SU-DHL-6 (cell line): Measurements from ENCODE around the gene LMO7.

Experiments
- H2AFZ ChIP-seq: fragments of 200-600 bp; sonication (generic); 2 replicates; pipeline ENCODE4 v1.6.1; 2014; ENCODE audit warnings: low read depth, mild to moderate bottlenecking, moderate library complexity, mixed read lengths, antibody characterized with exemption, low read length; ENCODE audit not compliant: severe bottlenecking
- H3F3A ChIP-seq: fragments of 200-600 bp; shearing (Covaris generic); 2 replicates; pipeline ENCODE4 v1.6.0; 2016; ENCODE audit warnings: antibody characterized with exemption, mild to moderate bottlenecking; ENCODE audit not compliant: insufficient read depth
- H3K27ac ChIP-seq: fragments of 200-600 bp; sonication (generic); 2 replicates; pipeline ENCODE4 v1.5.1; 2016; ENCODE audit warnings: low read depth, mild to moderate bottlenecking, low read length, moderate library complexity, mixed read lengths
- H3K27me3 ChIP-seq: fragments of 200-600 bp; sonication (generic), shearing (Covaris generic); 2 replicates; pipeline ENCODE4 v1.6.0; 2014; ENCODE audit warnings: mild to moderate bottlenecking, low read length
- H3K36me3 ChIP-seq: fragments of 200-600 bp; sonication (generic); 2 replicates; pipeline ENCODE4 v1.6.1; 2014; ENCODE audit warnings: mild to moderate bottlenecking, low read length, mixed read lengths
- H3K4me2 ChIP-seq: fragments of 300-600, 200-600 bp; shearing (Covaris generic), sonication (generic); 2 replicates; pipeline ENCODE4 v1.6.0; 2014; ENCODE audit warnings: low read length, low read depth, mild to moderate bottlenecking; ENCODE audit not compliant: poor library complexity, severe bottlenecking
- H3K4me3 ChIP-seq: fragments of 200-600 bp; sonication (generic); 2 replicates; pipeline ENCODE4 v1.5.1; 2014; ENCODE audit warnings: antibody characterized with exemption, low read length, mild to moderate bottlenecking, mixed read lengths; ENCODE audit not compliant: insufficient read depth, poor library complexity, severe bottlenecking
- H3K79me2 ChIP-seq: fragments of 200-600 bp; sonication (generic); 2 replicates; pipeline ENCODE4 v1.6.1; 2014; ENCODE audit warnings: mild to moderate bottlenecking, low read length, moderate library complexity; ENCODE audit not compliant: insufficient read depth
- H3K9ac ChIP-seq: fragments of 200-600 bp; sonication (generic); 2 replicates; pipeline ENCODE4 v1.7.0; 2014; ENCODE audit warnings: mild to moderate bottlenecking, low read length
- H3K9me2 ChIP-seq: fragments of 200-600 bp; sonication (generic); replicated peaks from 2 replicates; pipeline ENCODE4 v1.6.1; 2014; ENCODE audit warnings: low read length; ENCODE audit not compliant: insufficient read depth
- H3K9me3 ChIP-seq: fragments of 200-600 bp; sonication (generic); 2 replicates; pipeline ENCODE4 v1.6.1; 2014; ENCODE audit warnings: low read length, mixed read lengths; ENCODE audit not compliant: insufficient read depth
- H4K20me1 ChIP-seq: fragments of 200-600 bp; sonication (generic); 2 replicates; pipeline ENCODE4 v1.6.1; 2014; ENCODE audit warnings: low read depth, mild to moderate bottlenecking, antibody characterized with exemption, low read length, moderate library complexity, mixed read lengths
- CTCF ChIP-seq: fragments of 200-600 bp; sonication (generic); IDR thresholded peaks from one replicate; pipeline ENCODE4 v1.5.1; 2017; ENCODE audit warnings: antibody characterized with exemption, mild to moderate bottlenecking, low read length, moderate library complexity; ENCODE audit not compliant: insufficient read depth, poor library complexity, severe bottlenecking
- EZH2phosphoT487 ChIP-seq: fragments of 200-600 bp; sonication (generic), shearing (Covaris generic); conservative IDR thresholded peaks from 2 replicates; pipeline ENCODE4 v1.6.1; 2018; ENCODE audit warnings: mild to moderate bottlenecking, antibody characterized with exemption, low read length, moderate library complexity, mixed read lengths

Gene LMO7

GRCh38 chr13:75800545-75800944, 164.4 kb downstream of the LMO7 start:
- Histone ChIP-seq H2AFZ (no peak overlapping the region), H3K9ac (no peak overlapping the region), H3K4me2 (no peak overlapping the region), H3K27me3 (no peaks in the 10 kb centered on the region), H3K9me2 (no peaks in the 10 kb centered on the region), H4K20me1 (no peaks in the 10 kb centered on the region), H3K36me3 (peaks cover 54% of the 10 kb centered on the region), H3K27ac (no peak overlapping the region), H3K4me3 (no peak overlapping the region), H3K79me2 (peaks cover 14% of the 10 kb centered on the region; the same call in 1 of the 2 replicates), H3F3A (no peaks in the 10 kb centered on the region; the same call in 1 of the 2 replicates), H3K9me3 (no peaks in the 10 kb centered on the region)
- TF ChIP-seq CTCF: no peak
- no peak for TF ChIP-seq EZH2phosphoT487

- peaks cover 55% of the 10 kb centered on the region for H3K36me3 ChIP-seq
- H3K9me2 ChIP-seq: no peaks in the 10 kb centered on the region
- no peaks in the 10 kb centered on the region for H4K20me1 ChIP-seq
- TF ChIP-seq EZH2phosphoT487 (no peak), CTCF (no peak)
- no peak overlapping the region for H3K27ac ChIP-seq
- no peaks in the 10 kb centered on the region; the same call in 1 of the 2 replicates for H3F3A ChIP-seq
- H2AFZ ChIP-seq: no peak overlapping the region
- no peak overlapping the region for H3K4me3 ChIP-seq
- no peaks in the 10 kb centered on the region for H3K9me3 ChIP-seq
- H3K4me2 ChIP-seq: no peak overlapping the region
- no peak overlapping the region for H3K9ac ChIP-seq
- H3K27me3 ChIP-seq: no peaks in the 10 kb centered on the region
- peaks cover 9% of the 10 kb centered on the region; the same call in 1 of the 2 replicates for H3K79me2 ChIP-seq
Measured at GRCh38 chr13:75801388-75801945, 165.3 kb downstream of the LMO7 start.

GRCh38 chr13:75802161-75802560, 166.0 kb downstream of the LMO7 start:
- Histone ChIP-seq H3K79me2 (peaks cover 5% of the 10 kb centered on the region; the same call in 1 of the 2 replicates), H3K9me3 (no peaks in the 10 kb centered on the region), H3K27me3 (no peaks in the 10 kb centered on the region), H3K4me2 (no peak overlapping the region), H2AFZ (no peak overlapping the region), H3F3A (no peaks in the 10 kb centered on the region; the same call in 1 of the 2 replicates), H3K9ac (no peak overlapping the region), H3K36me3 (peaks cover 49% of the 10 kb centered on the region), H3K27ac (no peak overlapping the region), H3K9me2 (no peaks in the 10 kb centered on the region), H4K20me1 (no peaks in the 10 kb centered on the region), H3K4me3 (no peak overlapping the region)
- no peak for TF ChIP-seq EZH2phosphoT487
- no peak for TF ChIP-seq CTCF
